AG04449 (cell line): ENCODE results near the gene SFR1.

Experiments
- CTCF ChIA-PET: fragments of 350-600 bp; formaldehyde crosslinking; extraction: SDS; loops from one replicate; lab custom pipeline; 2021; ENCODE audit warnings: antibody characterized with exemption; lab: Yijun Ruan, JAX
- POLR2A ChIA-PET: fragments of 400-600, 350-600 bp; formaldehyde crosslinking; extraction: SDS; loops from one replicate; lab custom pipeline; 2020; ENCODE audit warnings: antibody characterized with exemption, inconsistent platforms; lab: Yijun Ruan, JAX
- DNase-seq: peaks from one replicate; pipeline ENCODE4 v3.0.0-alpha.2; 2010; ENCODE audit warnings: low read depth, low spot score
- H3K4me3 ChIP-seq: 2 replicates; pipeline ENCODE4 v1.5.1; 2011; ENCODE audit warnings: low read depth, mild to moderate bottlenecking, control low read depth, low read length
- TF ChIP-seq, protein P1 (sequence below): IDR thresholded peaks from one replicate; pipeline ENCODE4 v1.5.1; 2011; ENCODE audit warnings: mild to moderate bottlenecking, moderate library complexity, low read length, control low read depth, inconsistent platforms; ENCODE audit not compliant: insufficient read depth; ENCODE audit errors: missing control alignments

Gene SFR1

DNA sequence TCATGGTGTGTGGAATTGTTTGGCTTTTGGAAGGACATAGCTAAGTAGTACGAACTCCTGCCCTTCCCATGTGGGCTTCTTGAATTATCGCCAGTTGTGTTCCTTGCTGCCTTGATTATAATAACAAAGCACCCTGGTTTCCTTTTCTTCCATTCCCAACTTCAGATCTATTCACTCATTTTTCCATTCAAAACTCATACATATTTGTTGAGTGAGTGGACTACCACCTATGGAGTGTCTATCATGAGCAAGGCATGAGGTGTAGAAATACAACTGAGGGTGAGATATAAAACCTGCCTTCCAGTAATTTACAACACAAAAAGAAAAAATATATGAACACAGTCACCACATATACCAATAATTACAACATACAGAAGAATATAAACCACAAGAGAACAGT lies 31.4 kb upstream of the SFR1 start:
- POLR2A ChIA-PET, result no interaction called here
- TF ChIP-seq, protein P1, sequence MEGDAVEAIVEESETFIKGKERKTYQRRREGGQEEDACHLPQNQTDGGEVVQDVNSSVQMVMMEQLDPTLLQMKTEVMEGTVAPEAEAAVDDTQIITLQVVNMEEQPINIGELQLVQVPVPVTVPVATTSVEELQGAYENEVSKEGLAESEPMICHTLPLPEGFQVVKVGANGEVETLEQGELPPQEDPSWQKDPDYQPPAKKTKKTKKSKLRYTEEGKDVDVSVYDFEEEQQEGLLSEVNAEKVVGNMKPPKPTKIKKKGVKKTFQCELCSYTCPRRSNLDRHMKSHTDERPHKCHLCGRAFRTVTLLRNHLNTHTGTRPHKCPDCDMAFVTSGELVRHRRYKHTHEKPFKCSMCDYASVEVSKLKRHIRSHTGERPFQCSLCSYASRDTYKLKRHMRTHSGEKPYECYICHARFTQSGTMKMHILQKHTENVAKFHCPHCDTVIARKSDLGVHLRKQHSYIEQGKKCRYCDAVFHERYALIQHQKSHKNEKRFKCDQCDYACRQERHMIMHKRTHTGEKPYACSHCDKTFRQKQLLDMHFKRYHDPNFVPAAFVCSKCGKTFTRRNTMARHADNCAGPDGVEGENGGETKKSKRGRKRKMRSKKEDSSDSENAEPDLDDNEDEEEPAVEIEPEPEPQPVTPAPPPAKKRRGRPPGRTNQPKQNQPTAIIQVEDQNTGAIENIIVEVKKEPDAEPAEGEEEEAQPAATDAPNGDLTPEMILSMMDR, result no peak
- H3K4me3 ChIP-seq, result no peak overlapping the region
- no peak for DNase-seq
- CTCF ChIA-PET, result interaction anchor here (2.4 kb wide), 1 partner anchor 31 kb away, joined by 13 read pairs; the partner anchor contains the start of gene SFR1

DNA sequence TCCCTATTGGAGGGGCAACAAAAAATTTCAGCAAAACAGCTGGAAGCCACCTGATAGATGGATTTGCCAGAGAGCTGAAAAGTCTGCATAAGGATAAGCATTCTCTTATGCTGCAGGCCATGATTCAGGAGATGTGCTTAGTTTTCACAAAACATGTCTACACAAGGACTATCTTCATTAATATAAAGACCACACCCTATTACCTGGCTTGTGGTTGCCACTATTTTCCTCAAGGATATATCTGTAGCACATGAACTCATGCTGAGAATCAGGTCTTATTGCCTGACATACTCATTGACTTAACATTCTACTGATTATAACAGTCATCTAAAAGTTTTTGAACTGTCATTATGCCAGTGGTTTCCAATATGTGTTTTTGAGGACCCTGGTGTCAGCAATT lies 29.2 kb upstream of the SFR1 start:
- TF ChIP-seq, protein P1, result no peak
- CTCF ChIA-PET, result no interaction called here
- DNase-seq, result no peak
- POLR2A ChIA-PET, result no interaction called here
- no peak overlapping the region for H3K4me3 ChIP-seq

DNA sequence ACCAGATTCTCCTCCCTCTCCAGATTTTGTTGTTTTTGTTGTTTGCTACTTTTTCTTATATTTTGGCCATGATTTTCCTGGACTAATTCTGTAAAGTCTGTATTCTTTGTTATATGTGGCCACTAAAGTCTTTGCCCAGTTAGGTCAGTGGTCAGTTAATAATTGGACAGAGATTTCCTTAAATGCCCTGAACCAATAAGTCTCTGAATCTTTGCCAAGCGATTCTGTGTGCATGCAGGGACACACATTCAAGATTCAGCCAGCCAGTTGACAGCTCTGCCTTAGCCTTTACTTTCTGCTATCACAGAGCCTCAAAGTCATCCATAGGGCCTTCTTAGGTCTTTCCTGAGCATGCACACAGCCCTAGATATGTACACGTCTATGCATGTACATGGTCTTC lies 25.3 kb upstream of the SFR1 start:
- no peak for DNase-seq
- ChIA-PET POLR2A (no interaction called here), CTCF (no interaction called here)
- no peak overlapping the region for H3K4me3 ChIP-seq
- TF ChIP-seq, protein P1, result no peak

DNA sequence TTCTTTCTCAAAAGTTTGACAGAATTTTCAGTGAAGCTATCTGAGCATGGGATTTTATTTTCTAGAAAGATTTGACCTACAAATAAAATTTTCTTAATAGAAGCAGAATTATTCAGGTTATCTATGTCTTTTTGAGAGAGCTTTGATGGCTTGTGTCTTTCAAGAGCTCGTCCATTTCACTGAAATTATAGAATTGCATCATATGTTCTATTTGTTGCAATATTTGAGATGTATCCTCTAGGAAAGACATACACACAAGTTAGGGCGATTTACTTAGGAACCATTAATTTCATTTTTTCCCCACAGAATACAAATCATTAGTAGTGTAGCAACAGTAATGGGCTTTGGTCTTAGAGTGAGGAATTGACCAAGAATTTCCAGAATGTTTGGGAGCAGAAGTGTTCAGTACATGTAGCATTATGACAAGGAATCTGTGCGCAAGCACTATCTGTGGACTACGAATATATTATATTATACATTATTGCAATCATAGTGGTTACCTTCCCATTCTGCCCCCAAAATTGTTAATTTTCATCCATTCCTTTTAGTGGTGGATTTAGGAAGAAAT lies 23.5 kb upstream of the SFR1 start:
- no peak overlapping the region for H3K4me3 ChIP-seq

DNA sequence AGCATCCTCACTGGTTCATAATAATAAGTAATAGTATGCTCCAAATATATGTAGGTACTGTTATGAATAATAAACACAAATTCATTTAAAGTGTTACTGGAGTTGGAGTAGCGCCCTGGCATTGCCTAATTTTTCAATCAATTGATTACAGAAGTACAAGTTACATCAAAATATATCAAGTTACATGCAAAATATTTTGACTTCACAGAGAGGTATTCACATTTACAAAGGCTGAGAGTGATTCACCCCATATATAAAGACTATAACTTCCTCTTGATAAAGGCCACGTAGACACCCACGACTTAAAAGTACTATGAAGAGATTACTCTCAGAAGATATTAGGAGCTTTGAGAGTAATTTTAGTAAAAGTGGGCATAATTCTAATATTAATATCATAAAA lies 22.7 kb upstream of the SFR1 start:
- no peak overlapping the region for H3K4me3 ChIP-seq
- DNase-seq, result no peak
- ChIA-PET CTCF (interaction anchor here (0.7 to 2.4 kb wide), 4 partner anchors 17 to 211 kb away, joined by 3 to 13 read pairs (median 4); partner anchors contain the start of gene SFR1), POLR2A (interaction anchor here (1.1 to 2.4 kb wide), 2 partner anchors 11 to 21 kb away, joined by 6 to 9 read pairs; no protein-coding TSS in a partner anchor)
- TF ChIP-seq, protein P1, result no peak

More for the DNA sequence above, 23.5 kb upstream of the SFR1 start:
- TF ChIP-seq, protein P1, result no peak
- CTCF ChIA-PET, result interaction anchor here (0.7 to 1.6 kb wide), 3 partner anchors 10 to 23 kb away, joined by 3 to 10 read pairs (median 3); partner anchors contain the start of gene SFR1
- no peak for DNase-seq
- POLR2A ChIA-PET, result no interaction called here

DNA sequence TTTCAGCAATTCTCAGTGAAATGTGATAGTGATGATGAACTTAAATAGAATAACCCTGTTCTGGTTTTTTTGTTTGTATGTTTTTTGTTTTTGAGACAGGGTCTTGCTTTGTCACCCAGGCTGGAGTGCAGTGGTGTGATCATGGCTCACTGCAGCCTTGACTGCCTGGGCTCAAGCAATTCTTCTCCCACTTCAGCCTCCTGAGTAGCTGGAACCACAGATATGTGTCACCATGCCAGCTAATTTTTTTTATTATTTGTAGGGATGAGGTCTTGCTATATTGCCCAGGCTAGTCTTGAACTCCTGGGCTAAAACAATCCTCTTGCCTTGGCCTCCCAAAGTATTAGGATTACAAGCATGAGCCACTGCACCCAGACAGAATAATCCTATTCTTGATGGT lies 22.0 kb upstream of the SFR1 start:
- DNase-seq, result no peak
- no peak overlapping the region for H3K4me3 ChIP-seq
- TF ChIP-seq, protein P1, result no peak
- ChIA-PET CTCF (interaction anchor here (0.7 to 2.4 kb wide), 5 partner anchors 9 to 212 kb away, joined by 3 to 13 read pairs (median 3); partner anchors contain the start of gene SFR1), POLR2A (interaction anchor here (1.1 to 2.4 kb wide), 2 partner anchors 10 to 21 kb away, joined by 6 to 9 read pairs; no protein-coding TSS in a partner anchor)
